Embryonic facial prominence (tissue), 1 donor: ENCODE data around the gene FBXL7.

ENCODE experiments used
- DNase-seq: peaks from one replicate; pipeline ENCODE4 v3.0.0-alpha.2; 2016; ENCODE audit errors: extremely low spot score

FBXL7 gene

GRCh38 chr5:15938186-15938585, 438.2 kb downstream of the FBXL7 start:
- DNase-seq = no peak

- DNase-seq = no peak
Measured at GRCh38 chr5:15938961-15939360, 439.0 kb downstream of the FBXL7 start.

GRCh38 chr5:15940905-15941304, 440.9 kb downstream of the FBXL7 start:
- no peak for DNase-seq

- no peak for DNase-seq
Measured at GRCh38 chr5:15943487-15943886, 443.5 kb downstream of the FBXL7 start.

- no peak for DNase-seq
Measured at GRCh38 chr5:15946026-15946425, 446.0 kb downstream of the FBXL7 start.

GRCh38 chr5:15948190-15948589, 448.2 kb downstream of the FBXL7 start:
- DNase-seq = no peak

GRCh38 chr5:15951126-15951525, 451.1 kb downstream of the FBXL7 start:
- no peak for DNase-seq

- no peak for DNase-seq
Measured at GRCh38 chr5:15951550-15951949, 451.6 kb downstream of the FBXL7 start.

GRCh38 chr5:15956622-15957021, 456.6 kb downstream of the FBXL7 start:
- no peak for DNase-seq

- no peak for DNase-seq
Measured at GRCh38 chr5:15957124-15957523, 457.1 kb downstream of the FBXL7 start.

- DNase-seq = peak; percentile 73
Measured at GRCh38 chr5:15959370-15960164, 459.6 kb downstream of the FBXL7 start.

GRCh38 chr5:15966066-15966640, 466.2 kb downstream of the FBXL7 start:
- no peak for DNase-seq

- no peak for DNase-seq
Measured at GRCh38 chr5:15966651-15967050, 466.7 kb downstream of the FBXL7 start.

- no peak for DNase-seq
Measured at GRCh38 chr5:15968993-15969392, 469.0 kb downstream of the FBXL7 start.

- DNase-seq = no peak
Measured at GRCh38 chr5:15977851-15978250, 477.9 kb downstream of the FBXL7 start.

- DNase-seq = no peak
Measured at GRCh38 chr5:15980835-15981234, 480.9 kb downstream of the FBXL7 start.

GRCh38 chr5:15983392-15983791, 483.4 kb downstream of the FBXL7 start:
- DNase-seq = no peak
